ENCODE measurements around the gene TECTA.

Gene TECTA

GRCh38 chr11:121131656-121132055 is 30.6 kb downstream of the TECTA start:
- ChIA-PET CTCF (no interaction called here), POLR2A (no interaction called here)
- no peak for TF ChIP-seq CTCF (IDR thresholded peaks at IDR 0.05; ENCODE audit: control extremely low read depth, extremely low read depth, low read depth, missing control alignments)
- no peak for DNase-seq (ENCODE audit: extremely low spot score)

GRCh38 chr11:121132211-121132976 is 31.4 kb downstream of the TECTA start:
- POLR2A ChIA-PET = no interaction called here
- CTCF ChIA-PET = no interaction called here
- TF ChIP-seq CTCF (IDR thresholded peaks at IDR 0.05; ENCODE audit: control extremely low read depth, extremely low read depth, low read depth, missing control alignments) = no peak
- DNase-seq (ENCODE audit: extremely low spot score) = no peak

- ChIA-PET CTCF (interaction anchor here (1.2 kb wide), 1 partner anchor 60 kb away, joined by 4 read pairs; no protein-coding TSS in a partner anchor), POLR2A (no interaction called here)
- no peak for TF ChIP-seq CTCF (IDR thresholded peaks at IDR 0.05; ENCODE audit: control extremely low read depth, extremely low read depth, low read depth, missing control alignments)
- no peak for DNase-seq (ENCODE audit: extremely low spot score)
Measured at GRCh38 chr11:121134741-121135312, 33.8 kb downstream of the TECTA start.

- ChIA-PET CTCF (no interaction called here), POLR2A (no interaction called here)
- no peak for DNase-seq (ENCODE audit: extremely low spot score)
- no peak for TF ChIP-seq CTCF (IDR thresholded peaks at IDR 0.05; ENCODE audit: control extremely low read depth, extremely low read depth, low read depth, missing control alignments)
Measured at GRCh38 chr11:121137005-121137404, 36.0 kb downstream of the TECTA start.

GRCh38 chr11:121138259-121138658 is 37.2 kb downstream of the TECTA start:
- no peak for TF ChIP-seq CTCF (IDR thresholded peaks at IDR 0.05; ENCODE audit: control extremely low read depth, extremely low read depth, low read depth, missing control alignments)
- POLR2A ChIA-PET = no interaction called here
- CTCF ChIA-PET = interaction anchor here (1.0 kb wide), 1 partner anchor 56 kb away, joined by 3 read pairs; no protein-coding TSS in a partner anchor
- DNase-seq (ENCODE audit: extremely low spot score) = no peak

GRCh38 chr11:121140369-121140768 is 39.3 kb downstream of the TECTA start:
- no peak for DNase-seq (ENCODE audit: extremely low spot score)
- POLR2A ChIA-PET = no interaction called here
- CTCF ChIA-PET = no interaction called here
- TF ChIP-seq CTCF (IDR thresholded peaks at IDR 0.05; ENCODE audit: control extremely low read depth, extremely low read depth, low read depth, missing control alignments) = no peak

All from GM10248 (cell line).